GM12865 (cell line): ENCODE results near the gene DGKI.

Source experiments
- DNase-seq: peaks from one replicate; pipeline ENCODE4 v3.0.0; 2010; ENCODE audit warnings: low read depth
- H3K4me3 ChIP-seq: 2 replicates; pipeline ENCODE4 v1.5.1; 2011; ENCODE audit warnings: mild to moderate bottlenecking, low read depth, low read length, control low read depth
- CTCF ChIP-seq: IDR thresholded peaks from 2 replicates; pipeline ENCODE4 v1.5.1; 2011; ENCODE audit warnings: low read length, control low read depth, low read depth, inconsistent platforms; ENCODE audit not compliant: insufficient read depth; ENCODE audit errors: missing control alignments

DGKI gene

GRCh38 chr7:137828456-137828855, 18.3 kb downstream of the DGKI start:
- H3K4me3 ChIP-seq = no peak overlapping the region
- DNase-seq = no peak
- no peak for TF ChIP-seq CTCF

- no peak for TF ChIP-seq CTCF
- no peak for DNase-seq
- no peak overlapping the region for H3K4me3 ChIP-seq
Measured at GRCh38 chr7:137825489-137825888, 21.3 kb downstream of the DGKI start.

- H3K4me3 ChIP-seq = peak overlapping the region; percentile 7; the same call in 1 of the 2 replicates
- TF ChIP-seq CTCF = no peak
- DNase-seq = peak; percentile 85
Measured at GRCh38 chr7:137820677-137821420, 25.9 kb downstream of the DGKI start.

- DNase-seq = no peak
- TF ChIP-seq CTCF = no peak
- no peak overlapping the region for H3K4me3 ChIP-seq
Measured at GRCh38 chr7:137820156-137820555, 26.6 kb downstream of the DGKI start.

- TF ChIP-seq CTCF = no peak
- no peak overlapping the region for H3K4me3 ChIP-seq
- peak; percentile 39 for DNase-seq
Measured at GRCh38 chr7:137818036-137818435, 28.7 kb downstream of the DGKI start.

- peak; percentile 40 for TF ChIP-seq CTCF
- DNase-seq = peak; percentile 57
- H3K4me3 ChIP-seq = no peak overlapping the region
Measured at GRCh38 chr7:137816696-137817320, 30.0 kb downstream of the DGKI start.
